ENCODE measurements around the gene CCDC112. TPM values are rescaled to one million over a fixed set of nuclear protein-coding genes. Genes with fewer than 3 reads are reported as not detected.

The CCDC112 gene
- total RNA-seq, 1 experiment from 2014 or later, result 13.0 TPM

DNA sequence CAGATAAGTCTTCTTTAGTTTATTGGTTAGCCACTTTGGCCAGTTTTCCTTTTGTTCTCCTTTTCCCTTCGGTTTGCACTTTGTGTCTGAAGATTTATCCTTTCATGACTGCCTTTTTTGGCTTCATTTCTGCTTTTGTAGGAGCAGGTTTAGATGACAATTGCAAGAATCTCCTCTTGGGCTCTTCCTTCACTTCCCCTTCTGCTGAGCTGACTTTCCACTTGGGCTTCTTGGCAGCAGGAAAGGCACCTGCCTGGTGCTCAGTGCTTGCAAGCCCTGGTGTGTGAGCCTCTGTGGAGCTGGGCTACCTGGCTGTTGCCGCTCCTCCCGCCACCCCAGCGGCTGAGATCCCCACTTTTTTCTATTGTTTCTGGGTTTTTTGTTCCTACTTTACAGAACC lies 7.3 kb downstream of the CCDC112 start:
- Histone ChIP-seq H2AFZ (ENCODE audit: low read length) (no peak overlapping the region), H3K36me3 (ENCODE audit: insufficient read depth, low read length) (no peaks in the 10 kb centered on the region), H4K20me1 (ENCODE audit: insufficient read depth, low read depth, low read length) (peaks cover 4% of the 10 kb centered on the region; the same call in 1 of the 2 replicates), H3K9me2 (replicated peaks; ENCODE audit: insufficient read depth, low read length) (no peaks in the 10 kb centered on the region), H3K4me2 (ENCODE audit: low read depth, low read length, poor library complexity, severe bottlenecking) (no peak overlapping the region), H3K27ac (ENCODE audit: low read length) (no peak overlapping the region), H3K9me3 (ENCODE audit: low read length) (peaks cover 7% of the 10 kb centered on the region), H3K9ac (ENCODE audit: low read length) (no peak overlapping the region), H3K4me3 (ENCODE audit: low read length) (no peak overlapping the region), H3K79me2 (ENCODE audit: low read length) (no peaks in the 10 kb centered on the region), H3K4me1 (ENCODE audit: low read length) (0 out of 2 replicates have a peak, but pooled peaks cover 2% of the 10 kb centered on the region), H3K27me3 (ENCODE audit: low read length) (no peaks in the 10 kb centered on the region)
- DNase-seq, result no peak

GRCh38 chr5:115284021-115284420 lies 12.4 kb downstream of the CCDC112 start:
- no peak overlapping the region for H3K4me2 ChIP-seq (ENCODE audit: low read depth, low read length, poor library complexity, severe bottlenecking)
- DNase-seq, result no peak
- no peak overlapping the region for H3K9ac ChIP-seq (ENCODE audit: low read length)
- peaks cover 4% of the 10 kb centered on the region; the same call in 1 of the 2 replicates for H4K20me1 ChIP-seq (ENCODE audit: insufficient read depth, low read depth, low read length)
- 0 out of 2 replicates have a peak, but pooled peaks cover 4% of the 10 kb centered on the region for H3K4me1 ChIP-seq (ENCODE audit: low read length)
- no peaks in the 10 kb centered on the region for H3K27me3 ChIP-seq (ENCODE audit: low read length)
- H3K4me3 ChIP-seq (ENCODE audit: low read length), result no peak overlapping the region
- H3K79me2 ChIP-seq (ENCODE audit: low read length), result no peaks in the 10 kb centered on the region
- no peaks in the 10 kb centered on the region for H3K36me3 ChIP-seq (ENCODE audit: insufficient read depth, low read length)
- H3K9me2 ChIP-seq (replicated peaks; ENCODE audit: insufficient read depth, low read length), result no peaks in the 10 kb centered on the region
- no peaks in the 10 kb centered on the region for H3K9me3 ChIP-seq (ENCODE audit: low read length)
- no peak overlapping the region for H3K27ac ChIP-seq (ENCODE audit: low read length)
- no peak overlapping the region for H2AFZ ChIP-seq (ENCODE audit: low read length)

- no peak overlapping the region for H3K27ac ChIP-seq (ENCODE audit: low read length)
- no peaks in the 10 kb centered on the region for H3K79me2 ChIP-seq (ENCODE audit: low read length)
- H4K20me1 ChIP-seq (ENCODE audit: insufficient read depth, low read depth, low read length), result peaks cover 4% of the 10 kb centered on the region; the same call in 1 of the 2 replicates
- no peak overlapping the region for H3K9ac ChIP-seq (ENCODE audit: low read length)
- no peak overlapping the region for H3K4me3 ChIP-seq (ENCODE audit: low read length)
- H3K4me1 ChIP-seq (ENCODE audit: low read length), result 0 out of 2 replicates have a peak, but pooled peaks cover 4% of the 10 kb centered on the region
- H3K9me2 ChIP-seq (replicated peaks; ENCODE audit: insufficient read depth, low read length), result no peaks in the 10 kb centered on the region
- no peaks in the 10 kb centered on the region for H3K36me3 ChIP-seq (ENCODE audit: insufficient read depth, low read length)
- H3K4me2 ChIP-seq (ENCODE audit: low read depth, low read length, poor library complexity, severe bottlenecking), result no peak overlapping the region
- no peak overlapping the region for H2AFZ ChIP-seq (ENCODE audit: low read length)
- no peak for DNase-seq
- no peaks in the 10 kb centered on the region for H3K9me3 ChIP-seq (ENCODE audit: low read length)
- H3K27me3 ChIP-seq (ENCODE audit: low read length), result no peaks in the 10 kb centered on the region
Measured at GRCh38 chr5:115282131-115282530, 14.3 kb downstream of the CCDC112 start.

GRCh38 chr5:115274584-115274983 lies 21.9 kb downstream of the CCDC112 start:
- no peaks in the 10 kb centered on the region for H3K9me2 ChIP-seq (replicated peaks; ENCODE audit: insufficient read depth, low read length)
- H3K27ac ChIP-seq (ENCODE audit: low read length), result no peak overlapping the region
- H3K36me3 ChIP-seq (ENCODE audit: insufficient read depth, low read length), result no peaks in the 10 kb centered on the region
- H3K9ac ChIP-seq (ENCODE audit: low read length), result no peak overlapping the region
- H3K4me1 ChIP-seq (ENCODE audit: low read length), result peaks cover 10% of the 10 kb centered on the region
- peak; percentile 42 for DNase-seq
- H3K27me3 ChIP-seq (ENCODE audit: low read length), result no peaks in the 10 kb centered on the region
- H3K9me3 ChIP-seq (ENCODE audit: low read length), result no peaks in the 10 kb centered on the region
- H2AFZ ChIP-seq (ENCODE audit: low read length), result no peak overlapping the region
- no peaks in the 10 kb centered on the region for H4K20me1 ChIP-seq (ENCODE audit: insufficient read depth, low read depth, low read length)
- H3K4me3 ChIP-seq (ENCODE audit: low read length), result no peak overlapping the region
- H3K79me2 ChIP-seq (ENCODE audit: low read length), result no peaks in the 10 kb centered on the region
- H3K4me2 ChIP-seq (ENCODE audit: low read depth, low read length, poor library complexity, severe bottlenecking), result no peak overlapping the region

GRCh38 chr5:115272297-115272958 lies 24.0 kb downstream of the CCDC112 start:
- Histone ChIP-seq H2AFZ (ENCODE audit: low read length) (no peak overlapping the region), H3K27me3 (ENCODE audit: low read length) (no peaks in the 10 kb centered on the region), H3K4me2 (ENCODE audit: low read depth, low read length, poor library complexity, severe bottlenecking) (no peak overlapping the region)

GRCh38 chr5:115271295-115272050 lies 25.0 kb downstream of the CCDC112 start:
- H3K4me2 ChIP-seq (ENCODE audit: low read depth, low read length, poor library complexity, severe bottlenecking), result no peak overlapping the region
- H3K27me3 ChIP-seq (ENCODE audit: low read length), result no peaks in the 10 kb centered on the region
- no peaks in the 10 kb centered on the region for H3K79me2 ChIP-seq (ENCODE audit: low read length)
- no peaks in the 10 kb centered on the region for H4K20me1 ChIP-seq (ENCODE audit: insufficient read depth, low read depth, low read length)
- H3K36me3 ChIP-seq (ENCODE audit: insufficient read depth, low read length), result no peaks in the 10 kb centered on the region
- H3K9me3 ChIP-seq (ENCODE audit: low read length), result no peaks in the 10 kb centered on the region
- H3K4me1 ChIP-seq (ENCODE audit: low read length), result peaks cover 13% of the 10 kb centered on the region
- no peak overlapping the region for H3K9ac ChIP-seq (ENCODE audit: low read length)
- H3K4me3 ChIP-seq (ENCODE audit: low read length), result no peak overlapping the region
- H2AFZ ChIP-seq (ENCODE audit: low read length), result no peak overlapping the region
- no peak overlapping the region for H3K27ac ChIP-seq (ENCODE audit: low read length)
- no peaks in the 10 kb centered on the region for H3K9me2 ChIP-seq (replicated peaks; ENCODE audit: insufficient read depth, low read length)
- no peak for DNase-seq

More at GRCh38 chr5:115272297-115272958, 24.0 kb downstream of the CCDC112 start:
- peaks cover 13% of the 10 kb centered on the region for H3K4me1 ChIP-seq (ENCODE audit: low read length)
- H3K79me2 ChIP-seq (ENCODE audit: low read length), result no peaks in the 10 kb centered on the region
- no peaks in the 10 kb centered on the region for H3K9me2 ChIP-seq (replicated peaks; ENCODE audit: insufficient read depth, low read length)
- no peak overlapping the region for H3K27ac ChIP-seq (ENCODE audit: low read length)
- no peak for DNase-seq
- H3K9me3 ChIP-seq (ENCODE audit: low read length), result no peaks in the 10 kb centered on the region
- H3K36me3 ChIP-seq (ENCODE audit: insufficient read depth, low read length), result no peaks in the 10 kb centered on the region
- no peak overlapping the region for H3K9ac ChIP-seq (ENCODE audit: low read length)
- no peak overlapping the region for H3K4me3 ChIP-seq (ENCODE audit: low read length)
- H4K20me1 ChIP-seq (ENCODE audit: insufficient read depth, low read depth, low read length), result no peaks in the 10 kb centered on the region

- no peak for DNase-seq
- H3K9ac ChIP-seq (ENCODE audit: low read length), result no peak overlapping the region
- no peaks in the 10 kb centered on the region for H4K20me1 ChIP-seq (ENCODE audit: insufficient read depth, low read depth, low read length)
- H2AFZ ChIP-seq (ENCODE audit: low read length), result no peak overlapping the region
- H3K4me3 ChIP-seq (ENCODE audit: low read length), result no peak overlapping the region
- H3K27ac ChIP-seq (ENCODE audit: low read length), result no peak overlapping the region
- peaks cover 14% of the 10 kb centered on the region for H3K4me1 ChIP-seq (ENCODE audit: low read length)
- H3K9me3 ChIP-seq (ENCODE audit: low read length), result no peaks in the 10 kb centered on the region
- H3K27me3 ChIP-seq (ENCODE audit: low read length), result no peaks in the 10 kb centered on the region
- no peaks in the 10 kb centered on the region for H3K36me3 ChIP-seq (ENCODE audit: insufficient read depth, low read length)
- no peak overlapping the region for H3K4me2 ChIP-seq (ENCODE audit: low read depth, low read length, poor library complexity, severe bottlenecking)
- peaks cover 5% of the 10 kb centered on the region; the same call in 1 of the 2 replicates for H3K79me2 ChIP-seq (ENCODE audit: low read length)
- no peaks in the 10 kb centered on the region for H3K9me2 ChIP-seq (replicated peaks; ENCODE audit: insufficient read depth, low read length)
Measured at GRCh38 chr5:115267617-115268016, 28.8 kb downstream of the CCDC112 start.

DNA sequence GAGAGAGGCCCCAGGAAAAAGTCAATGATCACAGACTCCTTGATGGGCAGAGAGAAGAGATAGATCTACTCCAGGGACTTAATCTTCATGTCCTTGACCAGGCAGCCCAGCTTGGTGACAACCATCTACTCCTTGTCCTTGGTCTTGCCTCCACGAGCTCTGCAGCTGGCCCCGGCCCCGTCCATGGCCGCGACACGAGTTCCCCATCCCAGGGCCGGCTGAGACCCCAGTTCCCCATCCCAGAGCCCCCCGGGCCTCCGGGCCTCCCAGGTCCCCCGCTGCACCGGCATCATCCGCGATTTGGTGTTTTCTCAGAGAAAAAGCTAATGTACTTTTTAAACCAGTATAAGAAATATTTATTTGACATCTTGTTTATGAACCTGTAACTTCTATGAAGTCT lies 31.2 kb downstream of the CCDC112 start:
- no peak for DNase-seq
- no peak overlapping the region for H3K27ac ChIP-seq (ENCODE audit: low read length)
- no peaks in the 10 kb centered on the region for H4K20me1 ChIP-seq (ENCODE audit: insufficient read depth, low read depth, low read length)
- no peak overlapping the region for H3K4me3 ChIP-seq (ENCODE audit: low read length)
- no peaks in the 10 kb centered on the region for H3K27me3 ChIP-seq (ENCODE audit: low read length)
- H3K9me3 ChIP-seq (ENCODE audit: low read length), result no peaks in the 10 kb centered on the region
- no peak overlapping the region for H3K9ac ChIP-seq (ENCODE audit: low read length)
- H3K36me3 ChIP-seq (ENCODE audit: insufficient read depth, low read length), result no peaks in the 10 kb centered on the region
- H3K79me2 ChIP-seq (ENCODE audit: low read length), result peaks cover 29% of the 10 kb centered on the region
- H3K4me1 ChIP-seq (ENCODE audit: low read length), result peaks cover 28% of the 10 kb centered on the region
- H3K9me2 ChIP-seq (replicated peaks; ENCODE audit: insufficient read depth, low read length), result no peaks in the 10 kb centered on the region
- no peak overlapping the region for H3K4me2 ChIP-seq (ENCODE audit: low read depth, low read length, poor library complexity, severe bottlenecking)
- H2AFZ ChIP-seq (ENCODE audit: low read length), result no peak overlapping the region
